Right ventricle myocardium inferior (tissue), 1 donor: ENCODE results near the gene MGLL. TPM values are rescaled to one million over a fixed set of nuclear protein-coding genes. Genes with fewer than 3 reads are reported as not detected.

Source experiments
- ATAC-seq: fragments of 200-7000 bp; cut with Tn5 transposase; one replicate; pipeline ENCODE4 v1.9.1; 2020; ENCODE audit warnings: mild to moderate bottlenecking, moderate library complexity
- DNase-seq: peaks from one replicate; pipeline ENCODE4 v3.0.0; 2021; ENCODE audit errors: missing footprints
- intact Hi-C: fragments of 100-400 bp; cut with DNase I; formaldehyde crosslinking; loops from one replicate; pipeline ENCODE4 v1.11.0; 2022
- total RNA-seq: library from RNA; stranded (reverse); fragmentation: NEBNext Ultra II Directional; extraction: Animal tissue kit (Norgen Biotek cat#: 25700); gene quantifications from one replicate; pipeline ENCODE4 v1.2.1, GENCODE V29; 2021
- donor health status: DM: no; HTN: yes; CAD: no; lungs with severe emphysema.

The MGLL gene
- total RNA-seq, 1 donor from 2014 or later = 74.1 TPM

GRCh38 chr3:127819086-127819485 is 3.2 kb downstream of the MGLL start:
- intact Hi-C loops = no loop called here
- DNase-seq (no peak), ATAC-seq (no peak)

GRCh38 chr3:127817406-127817841 is 4.9 kb downstream of the MGLL start:
- DNase-seq (no peak), ATAC-seq (peak; percentile 25)

GRCh38 chr3:127816783-127817405 is 5.4 kb downstream of the MGLL start:
- ATAC-seq = no peak
- DNase-seq = no peak
- intact Hi-C loops = loop anchor here (2.0 kb wide), 1 partner anchor 120 kb away; no protein-coding TSS in a partner anchor

More at GRCh38 chr3:127817406-127817841, 4.9 kb downstream of the MGLL start:
- intact Hi-C loops = loop anchor here (2.0 kb wide), 1 partner anchor 121 kb away; no protein-coding TSS in a partner anchor

DNA sequence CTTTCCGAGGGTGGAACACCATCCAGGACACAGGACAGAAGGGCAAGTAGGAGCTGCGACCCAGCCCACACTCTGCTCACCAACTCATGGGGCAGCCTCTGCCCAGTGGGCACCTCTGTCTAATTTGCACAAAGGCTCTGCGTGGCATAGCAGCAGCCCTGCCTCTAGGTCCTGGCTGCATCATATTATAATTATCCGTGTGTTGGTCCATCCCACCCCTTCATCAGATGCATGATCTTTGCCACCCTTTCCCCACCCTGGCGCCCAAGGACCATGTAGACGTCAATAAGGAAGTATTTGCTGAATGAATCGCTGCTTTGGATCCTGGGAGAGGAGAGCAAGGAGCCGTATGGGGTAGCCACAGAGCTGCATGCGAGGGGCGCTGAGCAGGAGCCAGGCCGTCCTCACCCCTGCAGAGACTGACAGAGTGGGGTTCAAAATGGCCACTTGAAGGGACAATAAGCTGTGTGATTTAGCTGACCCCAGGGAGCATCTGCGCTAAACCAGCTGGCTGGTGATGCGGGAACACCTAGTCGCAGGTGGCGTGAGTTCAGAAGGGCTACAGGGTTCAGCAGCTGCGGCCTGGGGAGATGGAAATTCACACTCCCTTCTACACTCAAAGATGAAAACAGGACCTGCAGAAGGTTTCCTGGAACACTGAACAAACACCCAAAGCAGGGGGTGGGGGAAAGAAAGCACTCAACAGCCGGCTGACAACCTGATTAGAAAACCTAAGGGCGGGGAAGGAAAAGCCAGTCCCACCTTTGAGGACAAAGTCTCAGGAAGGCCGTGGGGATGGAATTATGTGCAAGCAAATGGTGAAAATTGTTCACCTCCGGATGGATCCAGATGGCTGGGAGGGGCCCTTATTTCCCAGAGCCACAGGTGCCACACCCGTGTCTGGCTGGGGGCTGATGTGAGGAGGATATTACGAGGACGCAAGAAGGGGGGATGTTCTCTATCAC is 6.4 kb downstream of the MGLL start:
- ATAC-seq = no peak
- no peak for DNase-seq
- intact Hi-C loops = loop anchor here (2.0 kb wide), 1 partner anchor 119 kb away; no protein-coding TSS in a partner anchor

- ATAC-seq = no peak
- intact Hi-C loops = no loop called here
- DNase-seq = no peak
These were observed 7.3 kb downstream of the MGLL start for GRCh38 chr3:127815001-127815400.

GRCh38 chr3:127814325-127814781 is 8.0 kb downstream of the MGLL start:
- DNase-seq = no peak
- no peak for ATAC-seq
- intact Hi-C loops = no loop called here

DNA sequence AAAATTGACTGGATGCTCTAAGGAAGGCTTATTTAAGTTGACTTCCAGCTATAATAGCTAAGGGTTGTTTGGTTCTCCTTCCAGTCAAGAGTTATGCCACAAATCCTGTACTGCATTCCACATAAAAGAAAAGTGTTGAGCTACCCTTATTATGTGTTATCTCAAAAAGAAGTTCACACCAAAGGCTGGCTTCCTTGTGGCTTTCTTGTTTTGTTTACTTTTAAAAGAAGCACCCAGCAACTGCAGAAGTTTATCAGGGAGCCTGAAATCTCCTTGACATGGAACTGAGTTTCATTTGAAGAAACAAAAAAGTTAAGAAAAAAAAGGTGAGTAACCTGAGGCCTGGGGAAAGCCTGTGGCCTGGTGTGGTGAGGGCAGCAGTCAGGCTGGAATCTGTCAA is 10.2 kb downstream of the MGLL start:
- no peak for DNase-seq
- intact Hi-C loops = no loop called here
- no peak for ATAC-seq

DNA sequence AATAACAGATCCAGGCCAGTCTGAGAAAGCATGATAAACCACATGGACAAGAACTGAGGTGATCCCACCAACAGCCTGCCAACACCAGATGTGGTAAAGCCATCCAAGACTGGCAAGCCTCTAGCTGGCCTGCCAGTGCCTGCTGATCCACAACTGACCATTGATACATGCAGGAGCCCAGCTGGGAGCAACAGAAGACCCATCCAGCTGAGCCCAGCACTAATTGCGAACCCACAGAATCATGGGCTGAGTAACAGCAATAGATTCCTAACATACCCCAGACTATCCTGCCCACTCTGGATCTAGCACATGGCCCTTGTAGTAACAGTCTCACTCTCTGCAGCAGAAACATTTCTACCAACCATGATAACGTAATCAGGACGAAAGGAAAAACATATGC is 10.6 kb downstream of the MGLL start:
- no peak for ATAC-seq
- intact Hi-C loops = no loop called here
- no peak for DNase-seq

- no peak for ATAC-seq
- DNase-seq = no peak
- intact Hi-C loops = no loop called here
These were observed 12.7 kb downstream of the MGLL start for GRCh38 chr3:127809611-127810010.

- intact Hi-C loops = no loop called here
- DNase-seq (no peak), ATAC-seq (no peak)
These were observed 13.1 kb downstream of the MGLL start for GRCh38 chr3:127809211-127809610.

DNA sequence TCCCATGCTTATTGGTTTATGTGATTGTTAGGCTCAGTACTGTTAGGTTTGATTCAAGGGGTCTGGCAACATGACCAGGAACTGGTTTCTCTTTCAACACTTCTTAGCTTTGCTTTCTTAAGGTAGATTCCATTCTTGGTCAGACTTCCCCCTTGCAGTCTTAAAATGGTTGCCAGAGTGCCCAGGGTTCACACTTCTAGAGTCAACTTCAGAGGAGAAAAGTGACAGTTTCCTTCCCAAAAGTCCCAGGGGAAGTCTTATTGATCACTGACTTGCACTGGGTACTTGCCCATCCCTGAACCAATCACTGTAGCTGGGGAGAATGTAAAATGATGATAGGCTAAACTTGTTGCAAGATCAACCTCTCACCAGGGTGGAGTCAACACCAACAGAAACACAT is 14.1 kb downstream of the MGLL start:
- no peak for ATAC-seq
- DNase-seq = no peak
- intact Hi-C loops = no loop called here

- ATAC-seq (no peak), DNase-seq (no peak)
- intact Hi-C loops = no loop called here
These were observed 17.1 kb downstream of the MGLL start for GRCh38 chr3:127805026-127805753.

DNA sequence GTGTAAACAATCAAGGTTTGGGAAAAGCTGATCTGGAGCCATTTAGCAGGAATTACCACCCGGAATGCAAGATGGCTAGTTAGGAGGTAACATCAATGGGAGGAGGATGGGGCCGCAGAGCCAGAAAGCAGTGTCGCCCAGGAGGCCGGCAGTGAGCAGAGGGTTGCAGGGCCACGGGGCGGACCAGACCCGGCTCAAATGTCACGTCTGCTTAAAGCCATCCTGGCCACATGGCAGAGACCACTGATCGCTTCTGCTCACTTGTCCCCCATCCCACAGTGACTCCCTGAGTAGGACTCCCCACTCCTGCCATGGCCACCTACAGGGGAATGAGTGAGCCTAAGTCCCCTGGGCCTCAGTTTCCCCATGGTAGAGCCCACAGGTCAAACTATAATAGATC is 18.2 kb downstream of the MGLL start:
- no peak for DNase-seq
- intact Hi-C loops = no loop called here

DNA sequence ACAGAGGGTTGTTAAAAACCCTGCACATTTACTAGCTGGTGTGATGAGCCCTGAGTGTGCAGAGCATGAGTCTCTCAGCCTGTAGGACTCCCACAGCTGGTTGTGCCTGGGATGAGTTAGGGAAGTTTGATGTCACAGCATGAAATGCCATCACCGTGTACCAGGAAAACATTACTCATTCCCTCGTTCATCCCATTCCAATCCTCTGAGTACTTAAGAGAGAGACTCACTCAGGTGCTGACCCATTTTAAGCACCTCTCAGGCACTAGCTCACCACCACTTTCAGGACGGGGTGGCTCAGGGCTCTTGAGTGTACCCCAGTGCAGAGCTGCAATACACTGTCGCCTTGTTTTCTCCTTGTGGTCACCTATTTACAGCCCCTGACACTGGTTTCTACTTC is 18.7 kb downstream of the MGLL start:
- no peak for ATAC-seq
- DNase-seq = no peak
- intact Hi-C loops = no loop called here

More for the DNA sequence above, 18.2 kb downstream of the MGLL start:
- ATAC-seq = no peak

DNA sequence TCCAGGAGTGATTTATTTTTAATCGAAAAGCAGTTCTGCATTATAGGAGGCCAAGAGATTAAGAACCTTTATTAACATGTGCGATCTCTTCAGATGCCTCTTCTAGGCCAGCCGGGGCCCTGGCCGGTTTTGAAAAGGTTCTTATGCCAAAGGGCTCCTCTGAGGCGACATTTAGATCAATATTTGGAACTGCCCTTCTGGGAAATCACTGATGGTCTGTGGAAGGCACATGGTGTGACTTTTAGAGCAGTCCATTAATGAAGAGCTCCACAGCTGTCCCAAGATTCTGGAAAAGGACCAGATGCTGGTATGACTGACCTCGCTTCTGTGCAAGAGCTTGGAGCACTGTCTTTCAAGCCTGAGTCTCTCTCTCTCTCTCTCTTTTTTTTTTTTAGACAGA is 19.7 kb downstream of the MGLL start:
- intact Hi-C loops = no loop called here
- ATAC-seq (no peak), DNase-seq (no peak)

- intact Hi-C loops = no loop called here
- no peak for ATAC-seq
These were observed 20.5 kb downstream of the MGLL start for GRCh38 chr3:127801731-127802313.

GRCh38 chr3:127800508-127800907 is 21.8 kb downstream of the MGLL start:
- no peak for DNase-seq
- ATAC-seq = no peak
- intact Hi-C loops = no loop called here

More at GRCh38 chr3:127801731-127802313, 20.5 kb downstream of the MGLL start:
- peak; percentile 14 for DNase-seq

- intact Hi-C loops = no loop called here
- DNase-seq (no peak), ATAC-seq (no peak)
These were observed 22.7 kb downstream of the MGLL start for GRCh38 chr3:127799476-127800222.
